Subcutaneous adipose tissue (tissue), 4 donors: ENCODE data around the gene PKN1. TPM values are rescaled to one million over a fixed set of nuclear protein-coding genes. Genes with fewer than 3 reads are reported as not detected.

ENCODE experiments used
- total RNA-seq, 4 donors: library from RNA; depleted of rRNA; stranded (reverse); fragments of >200 nt; gene quantifications; one replicate each; pipeline ENCODE4 v1.1.0, GENCODE V29; 2016
- TF ChIP-seq, protein P1 (sequence below): fragments of 450-650 bp; IDR thresholded peaks from one replicate; pipeline ENCODE4 v1.5.1; 2016; ENCODE audit warnings: low read depth, mild to moderate bottlenecking, control low read depth, antibody characterized with exemption, moderate library complexity

The PKN1 gene
- total RNA-seq, 4 donors from 2014 or later = 47.8 to 136 (median 75.8) TPM

DNA sequence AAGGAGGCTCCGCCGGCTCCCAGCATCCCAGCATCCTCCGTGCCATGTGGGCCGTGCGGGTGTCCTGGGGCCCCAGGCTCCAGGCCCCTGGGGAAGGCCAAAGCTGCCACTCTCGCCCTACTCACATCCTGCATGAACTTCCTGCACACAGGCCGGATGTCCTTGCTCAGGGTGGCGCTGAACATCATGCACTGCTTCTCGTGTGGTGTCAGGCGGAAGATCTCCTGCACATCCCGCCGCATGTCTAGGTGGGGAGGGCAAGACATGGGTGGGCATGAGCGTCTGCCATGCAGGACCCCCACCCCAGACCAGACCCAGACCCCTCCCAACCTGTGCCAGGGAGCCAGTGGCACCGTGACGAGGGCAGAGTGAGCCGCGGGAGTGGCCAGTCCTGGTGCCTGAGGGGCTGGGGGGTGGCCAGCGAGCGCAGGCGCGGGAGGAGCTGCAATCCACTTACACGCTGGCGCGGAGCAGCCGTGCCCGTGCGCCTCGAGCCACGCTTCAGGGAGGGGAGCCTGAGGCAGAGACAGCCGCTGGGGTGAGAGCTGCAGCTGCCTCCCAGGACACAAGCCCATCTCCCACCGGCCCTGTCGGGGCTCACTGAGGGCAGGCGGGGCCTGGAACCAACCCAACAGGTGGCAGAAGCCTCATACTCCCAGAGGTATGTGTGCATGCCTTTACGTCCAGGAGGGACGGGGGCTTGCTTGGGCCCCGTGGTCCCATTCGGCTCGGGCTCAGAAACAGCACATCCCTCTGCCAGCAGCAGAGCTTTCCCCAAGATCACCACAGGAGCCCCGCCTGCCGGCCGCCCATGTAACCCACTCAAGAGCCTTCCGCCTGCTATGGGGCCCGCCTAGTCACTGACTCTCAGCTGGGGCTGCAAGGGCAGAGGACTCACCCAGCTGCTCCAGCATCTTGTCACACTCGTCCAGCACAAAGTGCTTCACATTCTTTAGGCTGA, 22.7 kb upstream of the PKN1 start:
- TF ChIP-seq, protein P1, sequence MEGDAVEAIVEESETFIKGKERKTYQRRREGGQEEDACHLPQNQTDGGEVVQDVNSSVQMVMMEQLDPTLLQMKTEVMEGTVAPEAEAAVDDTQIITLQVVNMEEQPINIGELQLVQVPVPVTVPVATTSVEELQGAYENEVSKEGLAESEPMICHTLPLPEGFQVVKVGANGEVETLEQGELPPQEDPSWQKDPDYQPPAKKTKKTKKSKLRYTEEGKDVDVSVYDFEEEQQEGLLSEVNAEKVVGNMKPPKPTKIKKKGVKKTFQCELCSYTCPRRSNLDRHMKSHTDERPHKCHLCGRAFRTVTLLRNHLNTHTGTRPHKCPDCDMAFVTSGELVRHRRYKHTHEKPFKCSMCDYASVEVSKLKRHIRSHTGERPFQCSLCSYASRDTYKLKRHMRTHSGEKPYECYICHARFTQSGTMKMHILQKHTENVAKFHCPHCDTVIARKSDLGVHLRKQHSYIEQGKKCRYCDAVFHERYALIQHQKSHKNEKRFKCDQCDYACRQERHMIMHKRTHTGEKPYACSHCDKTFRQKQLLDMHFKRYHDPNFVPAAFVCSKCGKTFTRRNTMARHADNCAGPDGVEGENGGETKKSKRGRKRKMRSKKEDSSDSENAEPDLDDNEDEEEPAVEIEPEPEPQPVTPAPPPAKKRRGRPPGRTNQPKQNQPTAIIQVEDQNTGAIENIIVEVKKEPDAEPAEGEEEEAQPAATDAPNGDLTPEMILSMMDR = no peak

DNA sequence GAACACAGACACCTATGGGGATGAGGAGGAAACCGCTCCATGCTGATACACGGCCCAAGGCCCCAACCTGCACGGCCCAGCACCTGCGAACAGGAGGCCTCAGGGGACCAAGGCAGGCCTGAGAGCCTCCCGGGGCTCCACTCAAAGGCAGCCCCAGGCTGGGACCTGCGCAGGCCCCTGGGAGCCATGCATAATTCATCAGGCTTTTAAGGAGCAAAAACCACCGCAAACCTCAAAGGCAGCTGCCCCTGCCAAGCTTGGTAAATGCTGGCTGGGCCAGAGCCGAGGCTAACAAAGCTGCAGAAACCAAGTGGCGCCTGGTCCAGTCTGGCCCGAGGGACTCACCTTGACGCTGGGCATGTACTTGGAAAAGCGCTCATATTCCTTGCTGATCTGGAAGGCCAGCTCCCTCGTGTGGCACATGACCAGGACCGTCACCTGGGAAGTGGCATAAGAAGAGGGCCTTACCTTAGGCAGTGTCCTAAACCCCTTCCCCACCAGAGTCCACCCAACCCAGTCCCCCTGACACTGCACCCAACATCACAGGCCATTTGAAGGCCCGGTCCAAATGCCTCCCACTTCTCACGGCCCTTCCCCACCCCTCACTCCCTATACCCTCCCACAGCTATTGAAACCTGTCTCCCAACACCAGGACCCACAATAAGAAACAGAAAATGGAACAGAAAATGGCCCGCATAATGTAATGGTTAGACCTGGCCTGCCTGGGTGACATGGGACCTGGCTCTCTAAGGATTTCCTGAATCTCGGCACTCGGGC, 21.8 kb upstream of the PKN1 start:
- TF ChIP-seq, protein P1 = no peak

DNA sequence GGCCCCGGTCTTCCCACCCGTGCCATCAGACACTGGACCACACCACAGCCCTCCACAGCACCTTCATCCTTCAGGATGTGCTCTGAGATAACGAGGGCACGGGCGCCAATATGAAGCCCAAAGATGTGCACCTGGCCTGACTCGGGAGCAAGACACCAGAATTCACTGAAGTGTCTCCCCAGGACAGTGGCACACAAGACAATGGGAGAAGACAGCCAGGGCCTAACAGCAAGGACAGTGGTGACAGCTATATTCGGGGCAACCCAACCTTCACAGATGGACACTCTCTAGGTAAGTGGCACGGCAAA, 21.2 kb upstream of the PKN1 start:
- TF ChIP-seq, protein P1 = no peak

DNA sequence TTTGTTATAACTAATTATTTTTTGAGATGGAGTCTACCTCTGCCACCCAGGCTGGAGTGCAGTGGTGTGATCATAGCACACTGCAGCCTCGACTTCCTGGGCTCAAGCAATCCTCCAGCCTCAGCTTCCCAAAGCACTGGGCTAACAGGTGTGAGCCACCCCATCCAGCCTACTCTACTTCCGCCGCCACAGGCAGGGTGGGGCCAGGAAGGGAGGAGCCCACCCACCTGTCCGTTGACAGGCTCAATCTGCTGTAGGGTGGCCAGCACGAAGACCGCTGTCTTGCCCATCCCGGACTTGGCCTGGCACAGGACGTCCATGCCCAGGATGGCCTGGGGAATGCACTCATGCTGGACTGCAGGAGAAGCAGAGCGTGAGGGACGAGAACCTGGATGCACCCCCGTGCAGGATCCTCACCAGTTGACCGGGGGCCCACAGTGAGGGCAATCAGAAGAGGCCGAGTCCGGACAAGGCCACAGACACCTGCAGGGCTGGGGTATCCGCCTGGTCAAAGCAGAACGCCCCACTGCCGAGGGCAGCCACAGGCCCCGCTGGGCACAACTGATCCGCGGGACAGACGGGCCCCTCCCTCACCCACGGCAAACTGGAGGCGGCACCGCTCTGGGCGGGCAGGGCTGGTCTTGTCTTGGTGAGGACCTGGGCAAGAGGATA, 20.6 kb upstream of the PKN1 start:
- TF ChIP-seq, protein P1 = no peak

DNA sequence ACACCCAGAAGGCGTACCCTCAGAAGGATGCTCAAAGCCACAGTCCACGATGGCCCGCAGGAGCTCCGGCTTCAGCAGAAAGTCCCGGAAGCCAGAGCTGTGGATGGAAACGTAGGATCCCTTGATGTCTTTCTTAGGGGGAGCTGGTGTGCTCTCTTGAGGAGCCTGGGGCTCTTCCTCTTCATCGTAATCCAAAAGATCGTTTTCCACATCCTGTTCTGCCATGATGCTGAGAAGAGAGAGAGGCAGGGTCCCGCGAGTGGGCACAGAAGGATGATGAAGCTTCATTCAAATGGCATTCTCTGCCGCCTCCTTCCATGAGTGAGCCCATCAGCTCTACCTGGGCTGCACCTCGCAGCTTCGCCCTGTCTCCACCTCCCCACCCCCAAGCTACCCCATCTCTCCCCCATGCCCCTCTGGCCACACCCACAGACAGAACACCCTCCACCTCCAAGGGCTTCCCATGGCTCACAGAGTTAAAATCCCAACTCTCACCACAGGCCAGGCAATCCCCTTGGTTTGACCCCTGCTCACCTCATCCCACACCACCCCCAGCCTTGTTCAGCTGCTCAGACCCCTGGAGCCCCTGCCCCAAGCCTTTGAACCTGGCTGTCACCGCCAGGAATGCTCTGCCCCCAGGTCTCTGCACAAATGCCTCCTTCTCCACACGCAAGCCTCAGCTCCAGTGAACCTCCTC, 20.0 kb upstream of the PKN1 start:
- TF ChIP-seq, protein P1 = no peak

DNA sequence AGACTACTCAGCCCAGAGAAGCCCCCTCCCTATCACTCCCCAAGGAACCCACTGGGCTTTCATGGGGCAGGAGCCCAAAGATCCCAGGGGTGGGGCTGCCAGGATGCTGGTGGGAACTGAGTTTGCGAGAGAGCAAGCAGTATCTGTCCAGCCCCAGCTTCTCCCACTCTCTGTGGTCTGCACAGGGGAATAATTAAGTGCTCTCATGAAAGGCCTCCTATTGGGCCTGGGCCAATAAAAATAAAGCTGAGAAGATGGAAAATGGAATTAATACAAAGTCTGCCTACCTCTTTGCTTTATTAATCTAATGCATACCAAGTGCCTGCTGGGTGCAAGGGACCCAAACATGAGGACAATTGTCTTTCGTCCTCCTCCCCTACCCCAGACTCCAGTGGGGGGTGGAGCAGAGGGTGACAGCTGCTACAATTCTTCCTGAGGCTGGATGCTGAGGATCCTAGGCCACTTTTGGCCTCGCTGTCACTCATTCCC, 19.4 kb upstream of the PKN1 start:
- TF ChIP-seq, protein P1 = no peak
